Measurements from ENCODE around the gene INHBB.
"Not testable (repeated sequence)": the region's sequence is repeated elsewhere in the genome, so short reads cannot be mapped to it uniquely, and the experiment has no call there.

The INHBB gene

DNA sequence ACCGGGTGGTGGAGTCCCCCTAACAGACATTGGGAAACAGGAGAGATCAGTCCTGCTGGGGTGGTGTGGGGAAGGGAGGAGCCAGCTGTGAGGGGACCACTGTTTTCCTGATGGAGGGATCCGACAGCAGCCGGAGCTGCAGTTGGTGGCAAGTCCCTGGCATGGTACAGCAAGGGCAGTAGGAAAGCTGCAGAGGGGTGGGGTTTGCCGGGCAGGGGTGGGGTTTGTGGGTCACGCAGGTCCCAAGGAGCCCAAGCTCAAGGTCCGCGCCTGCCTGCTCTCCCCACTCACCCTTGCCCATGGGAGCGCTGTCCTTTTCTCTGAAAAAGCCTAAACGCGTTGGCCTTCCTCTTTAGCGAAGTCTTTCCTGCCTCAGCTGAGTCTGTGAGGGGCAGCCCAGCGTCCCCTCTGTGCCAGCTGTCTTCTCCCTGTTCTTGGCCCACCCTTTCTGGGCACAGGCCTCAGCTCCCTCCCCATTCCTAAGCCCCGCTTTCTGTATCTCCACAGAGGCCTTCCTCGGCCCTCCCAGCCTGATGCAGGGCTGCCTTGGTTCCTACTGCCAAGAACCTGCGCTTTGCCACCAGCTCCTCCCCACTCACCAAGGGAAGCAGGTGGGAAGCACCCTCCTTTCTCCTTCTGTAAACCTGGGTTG is 29.3 kb upstream of the INHBB start:
- DNase-seq = no peak

DNA sequence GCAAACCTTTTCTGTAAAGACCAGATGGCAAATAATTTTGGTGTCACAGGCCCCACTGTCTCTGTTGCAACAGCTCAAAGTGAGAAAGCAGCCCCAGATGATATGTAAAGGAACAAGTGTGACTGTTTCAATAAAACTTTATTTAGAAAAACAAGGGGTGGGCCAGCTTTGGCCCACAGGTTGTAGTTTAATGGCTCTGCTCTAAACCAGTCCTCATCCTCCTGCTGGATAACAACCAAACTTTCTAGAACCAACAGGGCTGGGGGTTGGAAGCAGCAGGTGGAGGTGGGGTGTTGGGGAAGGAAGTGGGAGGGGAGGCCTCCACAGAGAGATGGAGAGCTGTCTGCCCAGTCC is 28.8 kb upstream of the INHBB start:
- DNase-seq = no peak

DNA sequence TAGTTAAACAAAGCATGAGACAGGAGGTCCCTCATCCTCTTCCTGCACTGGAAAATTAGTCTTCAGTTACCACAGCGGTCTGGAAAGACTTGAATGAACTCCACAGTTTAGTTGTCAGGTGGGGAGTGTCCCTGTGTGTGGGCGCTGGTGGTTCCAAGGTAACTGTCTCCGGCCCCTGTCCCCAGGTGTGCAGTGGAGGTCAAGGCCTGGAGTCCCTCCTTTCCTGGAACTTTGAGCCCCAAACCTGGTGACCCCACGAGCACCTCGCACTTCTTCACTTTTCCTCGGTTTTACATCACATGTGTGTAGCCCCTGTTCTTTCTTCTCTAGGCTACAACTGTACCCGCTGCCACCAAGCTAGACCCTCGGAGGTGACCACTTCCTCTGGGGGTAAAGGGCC is 28.0 kb upstream of the INHBB start:
- no peak for DNase-seq

DNA sequence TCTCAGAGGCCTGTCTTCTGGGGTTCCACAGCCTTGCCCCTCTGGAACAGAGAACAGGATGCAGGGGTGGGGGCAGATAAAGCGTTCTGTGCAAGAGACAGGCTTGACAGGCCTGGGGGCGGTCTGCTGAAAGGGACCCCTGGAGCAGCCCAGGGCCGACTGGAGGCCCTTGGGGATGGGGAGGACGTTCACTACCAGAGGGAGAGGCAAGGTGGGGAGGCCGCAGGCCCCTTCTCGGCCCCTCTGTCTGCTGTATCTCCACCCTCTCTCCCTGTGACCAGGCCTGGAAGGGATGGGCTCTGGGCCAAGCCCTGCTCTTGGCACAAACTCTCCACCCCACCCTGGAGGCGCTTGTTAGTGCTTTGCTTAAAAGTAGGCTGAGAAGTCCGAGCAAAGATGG is 27.3 kb upstream of the INHBB start:
- no peak for DNase-seq

DNA sequence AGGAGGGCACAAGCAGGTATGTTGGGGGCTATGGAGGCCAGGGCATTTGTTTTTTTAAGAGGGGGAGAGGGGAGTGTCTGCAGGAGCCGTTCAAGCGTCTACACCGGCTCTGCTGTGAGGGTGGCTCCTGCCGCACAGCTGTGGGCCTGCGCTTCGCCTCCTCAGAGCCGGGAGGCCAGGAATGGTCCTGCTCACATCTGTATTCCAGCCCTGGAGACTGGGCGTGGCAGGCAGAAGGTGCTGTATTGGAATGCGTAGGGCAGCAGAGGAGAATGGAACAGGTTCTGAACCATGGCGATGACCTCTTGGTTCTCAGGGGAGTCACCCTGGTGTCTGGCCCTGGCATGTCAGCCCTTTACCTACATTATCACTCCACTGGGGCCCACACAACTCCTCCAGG is 26.8 kb upstream of the INHBB start:
- no peak for DNase-seq

DNA sequence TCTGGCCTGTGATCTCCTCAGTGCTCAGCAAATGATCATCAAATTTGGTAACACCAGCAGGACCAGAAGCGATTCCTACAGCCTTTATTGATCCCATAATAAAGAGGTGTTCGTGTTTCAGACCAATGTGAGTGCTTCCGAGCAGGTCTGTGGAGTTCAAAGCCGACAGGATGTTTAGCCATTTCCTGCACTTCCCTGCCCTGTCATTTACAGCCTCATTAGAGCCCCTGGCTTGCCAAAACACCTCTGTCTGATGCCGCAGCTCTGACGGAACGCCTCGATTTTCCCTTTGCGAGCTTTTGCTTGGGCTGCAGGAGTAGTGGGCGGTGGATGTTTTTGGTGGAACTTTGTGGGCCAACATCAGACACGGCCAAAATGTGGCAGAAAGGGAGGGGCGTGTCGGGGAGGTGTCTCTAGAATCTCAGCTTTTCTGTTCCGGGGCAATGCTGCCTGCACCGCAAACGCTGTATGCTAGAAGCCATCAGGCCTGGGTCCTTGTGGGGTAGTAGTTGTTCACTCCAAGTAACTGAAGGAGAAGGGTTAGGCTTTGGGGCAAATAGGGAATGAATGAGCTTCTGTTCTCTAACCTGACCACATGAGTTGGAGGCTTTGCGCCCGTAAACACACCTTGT is 26.1 kb upstream of the INHBB start:
- DNase-seq = no peak

DNA sequence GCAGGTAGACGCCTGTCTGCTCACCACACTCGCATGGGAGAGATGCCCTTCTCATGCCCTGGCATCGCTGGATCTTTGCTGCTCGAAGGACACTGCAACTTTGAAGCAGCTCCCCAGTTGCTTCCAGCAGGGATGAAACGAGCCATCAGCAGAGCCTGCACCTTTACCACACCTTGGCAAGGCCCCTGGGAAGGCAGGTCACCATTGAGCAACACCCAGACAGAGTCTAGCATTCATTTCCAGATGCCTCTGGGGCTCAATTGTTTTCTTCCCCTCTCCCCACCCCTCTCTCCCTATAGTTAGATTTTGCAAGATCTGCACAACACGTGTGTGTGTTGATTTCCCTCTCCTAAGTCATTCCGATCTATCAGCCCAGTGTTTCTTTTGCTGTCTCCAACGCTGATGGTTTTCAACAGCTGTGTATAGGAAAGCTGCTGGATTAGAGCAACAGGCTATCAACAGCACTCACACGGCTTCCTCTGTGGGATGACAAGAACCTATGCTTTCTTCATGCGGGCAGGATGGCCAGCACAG is 25.6 kb upstream of the INHBB start:
- no peak for DNase-seq

DNA sequence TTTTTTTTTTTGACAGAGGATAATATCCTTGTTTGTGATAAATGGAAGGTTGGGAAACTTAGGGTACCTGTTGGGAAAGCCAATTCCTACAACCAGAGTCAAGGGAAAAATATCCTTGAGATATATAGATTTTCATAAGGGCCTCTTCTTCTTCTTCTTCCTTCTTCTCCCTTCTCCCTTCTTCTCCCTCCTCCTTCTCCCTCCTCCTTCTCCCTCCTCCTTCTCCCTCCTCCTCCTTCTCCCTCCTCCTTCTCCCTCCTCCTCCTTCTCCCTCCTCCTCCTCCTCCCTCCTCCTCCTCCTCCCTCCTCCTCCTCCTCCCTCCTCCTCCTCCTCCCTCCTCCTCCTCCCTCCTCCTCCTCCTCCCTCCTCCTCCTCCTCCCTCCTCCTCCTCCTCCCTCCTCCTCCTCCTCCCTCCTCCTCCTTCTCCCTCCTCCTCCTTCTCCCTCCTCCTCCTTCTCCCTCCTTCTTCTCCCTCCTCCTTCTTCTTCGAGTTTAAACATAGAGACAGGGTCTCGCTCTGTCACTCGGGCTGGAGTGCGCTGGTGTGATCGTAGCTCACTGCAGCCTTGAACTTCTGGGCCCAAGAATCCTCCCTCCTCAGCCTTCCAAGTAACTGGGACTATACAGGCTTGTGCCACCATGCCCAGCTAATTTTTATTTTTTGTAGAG is 24.9 kb upstream of the INHBB start:
- DNase-seq = not testable (repeated sequence)

DNA sequence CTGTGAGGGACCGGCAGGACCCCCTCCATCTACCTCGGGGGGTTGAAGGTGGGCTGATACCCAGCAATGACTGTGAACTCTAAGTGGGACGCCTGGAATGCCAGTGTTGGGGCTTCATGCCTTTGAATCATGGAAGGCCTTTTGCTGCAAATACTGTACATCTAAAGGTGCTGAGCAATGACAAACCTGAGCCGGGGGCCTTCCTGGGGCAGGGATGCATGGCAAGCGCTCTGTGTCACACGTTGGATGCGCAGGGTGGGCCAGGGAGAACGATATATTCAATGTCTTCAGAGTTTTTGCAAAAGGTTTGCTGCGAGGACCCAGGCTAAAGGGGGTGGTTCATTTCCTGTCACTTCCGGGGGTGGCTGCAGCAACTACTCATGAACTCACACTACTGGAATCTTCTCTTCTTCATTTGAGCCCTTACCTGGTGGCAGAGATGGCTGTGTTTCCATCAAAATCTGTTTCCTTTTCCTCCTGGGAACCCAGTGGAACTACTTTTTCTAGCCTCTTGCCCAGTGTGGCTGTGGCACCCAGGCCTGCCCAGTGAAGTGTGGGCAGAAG is 24.1 kb upstream of the INHBB start:
- no peak for DNase-seq

DNA sequence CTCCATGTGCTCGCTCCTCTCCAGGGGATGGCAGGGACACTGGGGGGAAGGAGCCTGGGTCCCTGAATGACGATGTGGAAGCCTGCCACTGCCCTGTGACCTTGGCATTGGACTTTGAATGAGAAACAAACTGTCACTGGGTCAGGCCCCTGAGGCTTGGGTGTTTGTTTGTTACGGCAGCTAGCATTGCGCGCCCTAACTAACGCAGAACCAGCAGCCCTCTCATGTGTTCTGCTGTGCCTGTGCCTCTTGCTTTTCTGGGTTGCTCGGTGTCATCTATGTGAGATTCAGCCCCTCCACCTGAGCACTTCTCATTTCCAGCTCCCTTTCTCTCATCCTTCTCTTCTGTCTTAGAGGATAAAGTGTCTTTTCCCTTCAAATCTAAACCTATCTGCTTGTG is 23.6 kb upstream of the INHBB start:
- DNase-seq = no peak

DNA sequence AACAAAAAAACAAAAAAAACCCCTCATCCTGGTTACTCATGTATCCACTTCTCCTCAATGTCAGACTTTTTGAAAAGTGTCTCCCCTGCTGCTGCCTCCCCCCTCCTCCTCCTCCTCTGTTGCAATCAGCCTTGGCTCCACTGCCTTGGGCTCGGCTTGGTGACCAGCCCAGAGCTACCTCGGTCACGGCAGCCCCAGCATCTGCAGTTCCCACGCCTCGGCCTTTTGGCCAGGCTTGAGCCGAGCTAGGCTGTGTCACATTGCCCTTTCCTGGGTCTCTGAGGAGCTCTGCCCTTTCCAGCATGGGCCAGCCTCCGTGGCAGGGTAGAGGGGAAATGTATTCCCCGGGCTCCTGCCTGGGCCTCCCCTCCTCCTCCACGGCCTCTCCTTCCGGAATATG is 22.7 kb upstream of the INHBB start:
- DNase-seq = no peak

DNA sequence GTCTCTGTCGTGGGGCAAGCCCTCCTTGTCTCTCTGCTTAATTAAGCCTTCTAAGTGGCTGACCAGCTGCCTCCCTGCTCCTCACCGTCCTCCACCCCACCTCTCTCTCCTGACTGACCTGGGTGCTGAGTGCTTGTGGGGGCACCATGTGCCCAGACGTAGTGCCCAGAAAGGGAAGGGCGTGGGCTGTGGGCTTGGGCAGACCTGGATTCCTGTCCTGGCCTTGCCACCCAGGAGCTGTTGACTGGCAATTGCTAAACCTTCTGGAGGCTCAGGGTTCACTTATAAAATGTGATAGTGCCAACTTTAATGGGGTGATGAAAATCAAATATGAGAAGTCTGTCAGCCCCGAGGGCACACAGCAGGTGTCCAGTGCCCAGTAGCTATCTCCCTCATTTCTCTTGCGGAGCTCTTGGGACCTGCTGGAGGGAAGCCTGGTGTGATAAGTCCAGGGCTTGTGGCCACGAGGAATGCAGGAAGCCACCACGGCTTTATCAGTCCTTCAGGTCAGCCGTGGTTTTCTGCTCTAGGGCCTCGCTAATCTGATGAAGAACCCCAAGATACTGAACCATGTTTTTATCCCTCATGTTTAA is 22.0 kb upstream of the INHBB start:
- DNase-seq = no peak

DNA sequence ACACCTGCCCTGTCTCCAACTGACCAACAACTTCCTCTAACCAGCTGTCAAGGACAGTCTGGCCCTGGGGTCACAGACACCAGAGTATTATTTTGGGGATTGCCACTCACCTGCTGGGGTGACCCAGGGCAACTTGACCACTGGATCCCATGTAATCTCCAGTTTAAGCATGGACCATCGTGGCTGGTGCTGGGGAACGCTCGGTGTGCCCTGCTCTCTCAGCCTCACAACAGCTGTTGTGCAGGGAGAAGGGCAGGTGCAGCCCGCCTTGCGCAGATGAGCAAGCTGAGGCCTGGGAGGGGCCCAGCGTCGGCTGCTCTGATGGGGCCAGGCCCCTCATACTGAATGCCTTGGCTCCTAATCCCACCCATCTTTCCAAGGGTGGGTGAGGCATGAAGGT is 21.0 kb upstream of the INHBB start:
- no peak for DNase-seq

DNA sequence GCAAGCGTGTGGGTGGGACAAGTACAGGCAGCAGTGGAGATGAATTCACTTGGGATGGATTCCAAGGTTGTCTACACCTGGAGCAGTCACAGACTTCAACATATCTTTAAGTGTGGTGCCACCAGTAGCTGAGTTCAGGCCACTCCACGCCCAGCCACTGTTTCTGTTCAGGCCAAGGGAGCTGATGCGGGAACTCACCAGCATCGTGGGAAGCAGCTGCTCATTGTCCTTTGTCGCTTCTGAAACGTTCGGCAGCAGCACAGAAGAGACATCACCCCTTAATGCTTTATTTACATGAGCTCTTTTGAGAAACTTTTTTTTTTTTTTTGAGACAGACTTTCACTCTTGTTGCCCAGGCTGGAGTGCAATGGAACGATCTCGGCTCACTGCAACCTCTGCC is 19.9 kb upstream of the INHBB start:
- no peak for DNase-seq

DNA sequence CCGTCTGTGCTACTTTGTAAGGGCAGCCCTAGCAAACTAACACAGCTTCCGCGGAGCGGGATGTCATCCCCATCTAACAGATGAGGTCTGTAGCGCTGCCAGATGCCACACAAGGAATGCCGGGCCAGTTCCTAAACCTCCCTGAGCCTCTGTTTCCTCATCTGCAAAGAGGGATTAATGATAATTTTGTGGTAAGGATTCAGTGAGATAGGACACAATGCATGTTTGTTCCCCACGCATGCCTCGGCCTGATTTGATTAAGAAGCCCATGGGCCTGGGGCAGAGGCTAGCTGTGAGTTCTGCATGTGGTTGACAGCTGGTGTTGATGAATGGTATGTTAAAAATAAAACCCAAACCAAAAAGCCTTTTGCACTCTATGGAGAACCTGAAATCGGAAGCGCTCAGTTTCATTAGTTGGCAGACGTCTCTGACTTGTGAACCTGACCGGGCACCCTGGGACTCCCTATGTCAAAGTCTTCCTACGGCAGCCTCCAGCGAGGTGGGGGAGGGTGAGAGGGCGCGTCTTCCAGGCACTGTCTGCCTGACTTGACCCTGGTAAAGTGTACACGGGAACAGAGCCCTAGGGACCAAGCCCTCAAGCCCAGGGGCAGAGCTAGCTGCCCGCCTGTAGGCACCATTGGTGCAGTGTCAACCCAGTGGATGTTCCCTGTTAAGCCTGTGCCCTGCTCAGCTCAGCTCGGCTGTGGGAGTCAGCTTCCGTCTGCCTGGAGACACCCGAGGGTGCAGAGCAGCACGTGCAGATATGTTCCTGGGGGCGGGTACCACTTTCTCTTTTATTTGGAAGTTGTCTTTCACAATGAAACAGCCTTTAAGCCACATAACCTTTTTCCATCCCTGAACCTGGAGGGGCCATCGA is 14.8 kb upstream of the INHBB start:
- no peak for DNase-seq

DNA sequence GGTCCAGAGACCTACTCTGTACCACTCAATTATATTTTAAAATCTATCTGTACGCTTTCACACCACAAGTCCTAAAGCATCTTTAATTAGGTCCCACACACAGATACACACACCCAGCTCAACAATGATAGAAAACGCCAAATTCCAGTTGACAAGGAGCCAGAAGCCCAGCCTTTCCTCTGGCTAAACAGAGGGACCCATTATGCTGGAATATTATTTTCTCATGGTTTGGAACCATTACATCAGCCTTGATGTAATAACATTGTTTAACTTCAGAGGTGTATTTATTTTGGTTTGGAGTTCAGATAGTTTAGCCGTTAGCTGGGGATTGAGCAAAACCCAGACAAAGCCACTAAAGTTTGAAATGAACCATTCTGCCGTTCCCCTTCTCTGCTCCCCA is 14.0 kb upstream of the INHBB start:
- DNase-seq = no peak

DNA sequence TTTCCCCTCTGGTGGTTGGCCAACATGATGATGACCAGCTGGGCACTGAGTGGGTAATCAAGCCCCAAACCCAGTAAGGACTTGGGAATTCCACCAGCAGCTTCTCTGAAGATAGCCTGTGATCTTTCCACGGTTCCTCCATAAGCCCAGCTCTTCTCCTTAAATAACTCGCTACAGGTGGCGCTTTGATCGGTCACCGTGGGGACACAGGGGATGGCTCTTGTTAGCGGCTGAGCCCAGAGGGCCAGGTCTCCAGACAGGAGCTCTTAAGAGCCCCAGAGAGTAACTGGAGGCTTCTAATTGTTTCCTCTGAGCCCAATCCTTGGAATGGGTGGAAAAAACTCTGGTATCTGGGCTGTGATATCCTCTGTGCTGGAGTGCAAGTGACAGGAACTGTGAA is 13.6 kb upstream of the INHBB start:
- no peak for DNase-seq

DNA sequence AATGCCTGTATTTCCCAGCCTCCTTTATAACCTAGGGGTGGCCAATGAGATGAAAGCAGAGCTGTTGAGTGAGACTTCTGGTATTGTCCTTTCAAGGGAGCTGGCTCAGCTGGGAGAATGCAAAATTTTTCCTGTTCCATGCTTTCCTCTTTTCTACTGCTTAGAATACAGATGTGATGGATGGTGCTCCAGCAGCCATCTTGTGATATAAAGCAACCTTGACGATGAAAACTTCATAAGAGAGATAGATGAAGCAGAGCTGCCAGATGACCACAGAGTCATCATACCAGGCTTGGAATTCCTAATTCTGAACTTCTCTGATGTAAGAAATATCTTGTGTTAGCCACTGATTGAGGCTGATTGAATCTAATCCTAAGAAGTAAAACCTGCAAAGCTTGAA is 11.9 kb upstream of the INHBB start:
- DNase-seq = no peak

DNA sequence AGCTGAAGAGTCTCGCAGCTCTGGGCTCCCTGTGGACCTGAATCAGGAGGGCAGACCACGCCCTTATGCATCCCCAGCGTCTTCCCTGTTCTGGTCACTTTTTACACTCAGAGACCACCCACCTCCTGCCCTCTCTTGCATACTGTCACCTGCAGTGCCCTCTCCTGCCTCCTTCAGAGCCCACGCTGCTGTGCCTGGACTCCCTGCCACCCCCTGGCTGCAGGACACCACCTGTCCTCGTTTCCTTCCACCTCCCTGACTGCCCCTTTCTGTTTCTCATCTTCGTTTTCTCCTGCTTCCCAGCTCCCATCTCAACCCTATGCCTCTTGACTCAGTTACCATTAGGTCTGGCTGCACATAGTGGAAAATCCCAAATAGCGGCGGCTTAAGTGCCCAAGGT is 9.2 kb upstream of the INHBB start:
- no peak for DNase-seq

DNA sequence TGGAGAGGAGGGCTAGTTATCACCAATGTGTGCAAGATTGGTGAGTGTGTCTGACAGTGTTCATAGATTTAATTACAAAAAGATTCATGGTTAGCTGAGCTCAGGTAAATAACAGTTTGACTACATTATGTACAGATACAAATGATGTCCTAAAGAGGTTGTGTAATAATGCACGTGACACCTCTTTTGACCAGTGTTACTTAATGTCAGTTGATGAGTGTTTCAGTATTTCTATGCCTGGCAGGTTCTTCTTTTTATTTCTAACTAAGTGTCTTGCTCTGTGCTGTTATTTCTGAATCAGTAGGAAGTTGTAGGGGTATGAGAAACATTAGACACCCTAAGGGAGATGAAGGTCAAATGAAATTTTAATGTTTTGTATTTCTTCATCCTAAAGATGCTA is 7.9 kb upstream of the INHBB start:
- DNase-seq = no peak

DNA sequence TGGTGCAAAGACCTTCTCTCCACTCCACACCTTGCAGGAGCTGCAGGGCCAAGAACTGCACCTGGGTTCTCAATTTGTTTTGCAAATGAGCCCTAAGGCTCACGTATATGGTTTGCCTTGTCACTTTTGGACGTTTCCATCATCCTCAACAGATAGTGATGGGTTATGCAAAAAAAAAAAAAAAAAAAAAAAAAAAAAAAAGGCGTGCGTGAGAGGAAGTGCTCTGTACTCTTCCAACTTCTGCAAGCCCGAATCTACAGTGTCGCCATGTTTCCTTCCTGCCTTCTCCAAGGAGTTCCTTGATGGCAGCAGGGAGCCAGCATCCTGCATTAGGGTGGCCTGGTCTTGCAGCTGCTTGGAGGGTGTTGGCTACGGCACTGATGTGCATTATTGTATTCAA is 4.0 kb upstream of the INHBB start:
- no peak for DNase-seq

DNA sequence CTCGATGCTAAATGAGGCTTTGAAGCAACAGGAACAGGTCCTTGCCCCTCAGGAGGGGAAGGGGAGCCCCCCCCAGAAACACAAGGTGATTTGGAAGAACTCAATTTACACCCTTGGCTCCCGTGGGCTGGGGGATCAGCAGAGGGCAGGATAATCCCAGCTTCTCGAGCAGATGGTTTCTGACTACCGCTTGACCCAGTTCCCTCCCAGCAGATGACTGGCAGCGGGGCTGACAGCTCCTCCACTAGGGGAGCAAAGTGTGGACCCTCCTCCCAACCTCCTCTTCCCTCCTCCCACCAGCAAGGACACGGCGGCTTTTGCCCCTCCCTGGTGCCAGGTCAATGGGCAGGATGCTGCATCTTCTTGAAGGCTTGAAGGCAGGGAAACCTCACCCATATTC is 3.5 kb upstream of the INHBB start:
- DNase-seq = no peak

DNA sequence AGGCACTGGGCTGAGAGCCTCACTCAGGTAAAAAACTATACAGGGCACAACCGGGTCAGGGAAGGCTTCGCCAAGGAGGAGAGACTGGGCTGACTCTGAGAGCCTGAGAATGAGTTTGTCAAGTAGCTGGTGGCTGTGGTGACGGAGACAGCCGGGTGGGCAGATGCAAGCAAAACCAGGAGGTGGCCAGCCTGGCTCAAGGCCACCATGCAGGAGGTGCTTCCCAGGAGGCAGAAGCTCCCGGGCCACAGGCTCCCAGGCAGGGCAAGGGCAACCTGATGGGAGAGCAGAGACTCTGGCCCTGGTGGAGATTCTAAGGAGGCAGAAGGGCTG is 2.9 kb upstream of the INHBB start:
- DNase-seq = no peak

Measured in activated CD8-positive, alpha-beta memory T cell treated with anti-CD3 and anti-CD28 coated beads for 24 hours (primary cell).